ENCODE data around the gene KIFC3.
"Not testable (repeated sequence)": the region's sequence is repeated elsewhere in the genome, so short reads cannot be mapped to it uniquely, and the experiment has no call there.

Gene KIFC3

DNA sequence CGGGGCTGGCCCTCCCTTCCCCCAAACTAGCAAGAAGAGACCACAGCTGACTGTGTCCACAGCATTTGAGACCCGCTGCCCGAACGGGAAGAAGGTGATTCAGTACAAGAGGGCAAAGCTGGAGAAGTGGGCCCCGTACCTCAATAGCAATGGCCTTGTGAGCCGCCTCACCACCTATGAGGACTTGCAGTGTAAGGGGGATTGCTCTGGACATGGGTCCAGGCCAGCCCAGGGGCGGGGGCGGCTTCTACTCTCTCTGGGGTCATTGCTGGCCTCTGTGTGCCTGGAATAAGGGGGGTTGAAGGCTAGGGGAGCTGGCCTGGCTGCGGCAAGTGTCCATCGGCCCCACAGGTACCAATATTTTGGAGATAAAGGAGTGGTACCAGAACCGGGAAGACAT lies 79.6 kb downstream of the KIFC3 start:
- no peak for DNase-seq (ENCODE audit: low read depth)

DNA sequence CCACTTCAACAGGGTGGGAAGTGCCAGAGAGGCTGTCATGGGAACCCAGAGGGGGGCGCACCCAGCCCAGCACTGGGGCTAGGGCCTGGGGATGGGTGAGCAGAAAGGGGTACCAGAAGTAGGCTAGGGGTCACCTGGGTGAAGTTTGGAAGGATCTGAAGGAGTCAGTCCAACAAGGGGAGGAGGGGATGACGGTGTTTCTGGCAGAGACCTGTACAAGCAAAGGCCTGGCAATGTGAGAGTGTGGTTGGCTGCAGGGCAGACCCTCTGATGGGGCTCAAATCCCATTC lies 80.1 kb downstream of the KIFC3 start:
- no peak for DNase-seq (ENCODE audit: low read depth)

DNA sequence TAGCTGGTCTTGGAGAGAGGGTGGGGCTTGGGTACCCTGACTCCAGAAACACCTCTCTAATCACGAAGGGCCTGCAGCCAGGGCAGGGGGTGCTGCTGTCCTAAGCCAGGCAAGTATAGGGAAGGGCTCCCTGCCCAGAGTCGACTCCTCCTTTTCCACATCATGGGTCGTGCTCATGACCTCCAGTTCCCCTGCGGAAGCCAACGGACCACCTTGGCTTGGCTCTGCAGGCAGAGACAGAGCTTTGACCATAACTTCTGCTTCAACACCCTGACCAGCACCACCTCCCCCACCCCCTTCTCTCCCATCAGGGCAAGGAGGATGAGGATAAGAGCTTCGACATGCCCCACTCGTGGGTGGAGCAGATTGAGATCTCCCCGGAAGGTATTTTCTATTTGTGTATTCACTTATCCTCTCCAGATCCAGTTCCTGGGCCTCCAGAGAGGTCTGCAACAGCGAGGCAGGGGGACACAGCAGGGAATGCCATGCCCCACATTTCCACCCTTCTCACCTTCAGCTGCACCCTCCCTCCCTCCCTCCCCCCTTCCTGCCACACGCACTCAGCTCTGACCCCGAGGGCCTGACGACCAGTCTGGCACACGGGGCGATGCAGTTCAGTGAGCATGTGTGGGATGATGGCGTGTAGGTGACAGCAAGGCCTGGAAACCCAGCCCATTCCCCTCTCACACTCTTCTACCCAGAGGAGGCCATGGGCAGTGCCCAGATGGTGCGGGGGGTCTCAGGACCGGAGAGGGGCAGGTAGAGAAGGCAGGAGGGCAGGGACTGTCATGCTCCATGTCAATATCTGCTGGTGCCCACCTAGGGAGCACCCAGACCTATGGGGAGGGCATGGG lies 80.7 kb downstream of the KIFC3 start:
- no peak for DNase-seq (ENCODE audit: low read depth)

DNA sequence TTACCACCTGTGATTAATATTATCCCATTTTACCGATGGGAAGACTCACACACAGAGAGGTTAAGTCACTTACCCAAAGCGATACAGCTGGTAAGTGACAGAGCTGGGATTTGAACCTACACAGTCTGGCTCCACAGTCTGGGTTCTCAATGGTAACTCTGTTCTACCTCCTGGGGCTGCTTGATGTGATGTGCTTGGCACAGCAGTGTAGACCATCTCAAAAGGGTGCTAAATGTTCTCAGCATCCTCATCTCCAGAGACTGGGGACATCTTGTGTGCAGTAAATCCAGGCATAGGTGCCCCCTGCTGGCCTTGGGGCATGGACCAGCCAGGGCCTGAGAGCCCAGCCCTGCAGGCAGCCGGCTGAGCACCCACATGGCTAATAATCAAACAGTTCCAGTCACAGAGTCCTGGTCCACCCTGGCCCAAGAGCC lies 82.1 kb downstream of the KIFC3 start:
- peak; percentile 60 for DNase-seq (ENCODE audit: low read depth)

DNA sequence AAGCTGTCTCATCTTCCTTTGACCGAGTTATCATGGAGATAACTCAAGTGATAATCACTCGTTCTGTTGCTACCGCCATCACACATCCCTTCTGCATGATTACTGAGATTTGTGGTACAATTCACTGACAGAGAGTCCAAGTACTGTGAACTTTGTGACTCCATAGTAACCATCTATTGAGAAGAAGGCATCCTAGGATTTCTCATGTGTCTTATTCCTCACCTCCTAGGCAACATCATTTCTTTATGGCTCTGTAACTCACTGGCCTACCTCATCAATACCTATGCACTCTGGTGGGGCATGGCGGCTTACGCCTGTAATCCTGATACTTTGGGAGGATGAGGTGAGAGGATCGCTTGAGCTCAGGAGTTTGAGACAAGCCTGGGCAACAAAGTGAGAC lies 88.2 kb downstream of the KIFC3 start:
- DNase-seq (ENCODE audit: low read depth) = no peak

DNA sequence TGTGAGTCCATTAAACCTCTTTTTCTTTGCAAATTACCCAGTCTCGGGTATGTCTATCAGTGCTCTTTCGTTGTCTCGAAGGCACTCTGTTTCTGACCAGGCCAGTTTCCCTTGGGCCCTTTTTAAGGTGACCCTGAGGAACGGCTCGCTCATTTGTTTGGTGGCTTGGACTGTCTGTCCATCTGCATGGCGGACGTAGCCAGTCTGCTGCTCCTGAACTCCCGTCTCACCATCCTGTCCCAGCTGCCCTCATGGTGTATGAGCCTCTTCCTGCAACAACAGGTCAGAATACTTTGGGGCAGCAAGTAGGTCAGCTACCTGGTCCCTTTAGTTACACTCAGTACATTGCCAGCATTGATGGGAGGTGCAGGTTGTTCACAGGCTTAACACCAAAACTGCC lies 88.7 kb downstream of the KIFC3 start:
- DNase-seq (ENCODE audit: low read depth) = no peak

DNA sequence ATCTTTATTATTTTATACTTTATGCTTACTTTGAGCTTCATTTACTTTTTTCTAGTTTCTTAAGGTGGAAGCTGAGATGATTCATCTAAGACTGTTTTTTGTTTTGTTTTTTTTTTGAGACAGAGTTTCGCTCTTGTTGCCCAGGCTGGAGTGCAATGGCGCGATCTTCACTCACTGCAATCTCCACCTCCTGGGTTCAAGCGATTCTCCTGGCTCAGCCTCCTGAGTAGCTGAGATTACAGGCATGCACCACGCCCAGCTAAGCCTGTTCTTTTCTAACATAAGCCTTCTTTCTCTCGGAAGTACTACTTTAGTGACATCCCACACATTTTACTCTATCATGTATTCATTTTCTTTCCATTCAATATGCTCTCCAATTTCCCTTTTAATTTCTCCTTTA lies 89.7 kb downstream of the KIFC3 start:
- not testable (repeated sequence) for DNase-seq (ENCODE audit: low read depth)

DNA sequence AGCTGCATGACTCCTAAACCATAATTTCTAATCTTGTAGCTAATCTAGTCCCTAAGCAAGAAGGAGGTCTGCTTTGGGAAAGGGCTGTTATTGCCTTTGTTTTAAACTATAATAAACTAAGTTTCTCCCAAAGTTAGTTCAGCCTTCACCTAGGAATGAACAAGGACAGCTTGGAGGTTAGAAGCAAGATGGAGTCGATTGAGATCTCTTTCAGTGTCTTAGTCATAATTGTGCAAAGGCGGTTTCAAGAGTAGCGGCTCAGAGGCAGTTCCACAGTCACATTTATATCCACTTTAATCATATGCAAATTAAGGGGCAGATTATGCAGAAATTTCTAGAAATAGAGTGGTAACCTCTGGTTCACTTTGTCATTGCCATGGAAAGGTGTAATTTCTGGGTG lies 90.3 kb downstream of the KIFC3 start:
- DNase-seq (ENCODE audit: low read depth) = no peak

DNA sequence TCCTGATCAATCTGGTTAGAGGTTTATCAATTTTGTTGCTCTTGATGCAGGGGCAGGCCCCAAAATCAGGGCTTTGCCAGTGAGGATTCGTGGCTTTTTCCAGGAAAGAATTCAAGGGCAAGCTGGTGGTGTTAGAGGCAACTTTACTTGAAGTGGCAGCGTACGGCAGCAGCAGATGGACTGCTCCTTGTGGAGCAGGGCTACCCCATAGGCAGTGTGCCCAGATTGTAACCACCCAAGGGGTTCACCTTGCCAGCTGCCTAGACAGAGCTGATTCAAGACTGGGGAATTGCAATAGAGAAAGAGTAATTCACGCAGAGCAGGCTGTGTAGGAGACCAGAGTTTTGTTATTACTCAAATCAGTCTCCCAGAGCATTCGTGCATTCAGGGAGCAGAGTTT lies 90.9 kb downstream of the KIFC3 start:
- no peak for DNase-seq (ENCODE audit: low read depth)

DNA sequence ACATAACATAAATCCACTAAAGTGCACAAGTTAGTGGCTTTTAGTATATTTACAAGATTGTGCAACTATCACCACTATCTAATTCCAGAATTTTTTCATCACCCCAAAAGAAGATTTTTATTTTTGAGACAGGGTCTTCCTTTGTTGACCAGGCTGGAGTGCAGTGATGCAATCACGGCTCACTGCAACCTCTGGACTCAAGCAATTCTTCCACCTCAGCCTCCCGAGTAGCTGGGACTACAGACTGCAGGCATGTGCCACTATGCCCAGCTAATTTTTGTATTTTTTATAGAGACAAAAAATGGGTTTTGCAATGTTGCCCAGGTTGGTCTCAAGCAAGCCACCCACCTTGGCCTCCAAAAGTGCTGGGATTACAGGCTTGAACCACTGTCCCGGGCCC lies 92.6 kb downstream of the KIFC3 start:
- no peak for DNase-seq (ENCODE audit: low read depth)
